ENCODE results near the gene NRF1. TPM values are rescaled to one million over a fixed set of nuclear protein-coding genes. Genes with fewer than 3 reads are reported as not detected.

NRF1 gene
- total RNA-seq, 1 donor from 2014 or later = 6.6 TPM

GRCh38 chr7:129678606-129679005 is 67.1 kb downstream of the NRF1 start:
- DNase-seq (ENCODE audit: low read depth) = no peak
- TF ChIP-seq CTCF (conservative IDR thresholded peaks at IDR 0.05; ENCODE audit: low read depth, low read length) = no peak
- H3K4me3 ChIP-seq (ENCODE audit: low read depth, low read length) = no peak overlapping the region

GRCh38 chr7:129680400-129680799 is 68.9 kb downstream of the NRF1 start:
- DNase-seq (ENCODE audit: low read depth) = no peak
- no peak overlapping the region for H3K4me3 ChIP-seq (ENCODE audit: low read depth, low read length)
- TF ChIP-seq CTCF (conservative IDR thresholded peaks at IDR 0.05; ENCODE audit: low read depth, low read length) = no peak

GRCh38 chr7:129684777-129685176 is 73.3 kb downstream of the NRF1 start:
- no peak for TF ChIP-seq CTCF (conservative IDR thresholded peaks at IDR 0.05; ENCODE audit: low read depth, low read length)
- no peak overlapping the region for H3K4me3 ChIP-seq (ENCODE audit: low read depth, low read length)
- peak; percentile 31 for DNase-seq (ENCODE audit: low read depth)

- TF ChIP-seq CTCF (conservative IDR thresholded peaks at IDR 0.05; ENCODE audit: low read depth, low read length) = no peak
- DNase-seq (ENCODE audit: low read depth) = no peak
- H3K4me3 ChIP-seq (ENCODE audit: low read depth, low read length) = no peak overlapping the region
Observed at GRCh38 chr7:129686063-129686462, 74.5 kb downstream of the NRF1 start.

- DNase-seq (ENCODE audit: low read depth) = no peak
- no peak for TF ChIP-seq CTCF (conservative IDR thresholded peaks at IDR 0.05; ENCODE audit: low read depth, low read length)
- no peak overlapping the region for H3K4me3 ChIP-seq (ENCODE audit: low read depth, low read length)
Observed at GRCh38 chr7:129688503-129689222, 77.1 kb downstream of the NRF1 start.

GRCh38 chr7:129689995-129690581 is 78.6 kb downstream of the NRF1 start:
- H3K4me3 ChIP-seq (ENCODE audit: low read depth, low read length) = no peak overlapping the region
- no peak for TF ChIP-seq CTCF (conservative IDR thresholded peaks at IDR 0.05; ENCODE audit: low read depth, low read length)
- DNase-seq (ENCODE audit: low read depth) = no peak

GRCh38 chr7:129690701-129691100 is 79.2 kb downstream of the NRF1 start:
- no peak overlapping the region for H3K4me3 ChIP-seq (ENCODE audit: low read depth, low read length)
- DNase-seq (ENCODE audit: low read depth) = no peak
- no peak for TF ChIP-seq CTCF (conservative IDR thresholded peaks at IDR 0.05; ENCODE audit: low read depth, low read length)
